GM12873 (cell line): ENCODE data around the gene ZNF283.
A peak's percentile ranks its signal among the peaks of the same experiment; 100 is the strongest.

ENCODE experiments used
- TF ChIP-seq, protein P1 (sequence below): IDR thresholded peaks from 2 replicates; pipeline ENCODE4 v1.5.1; 2012; ENCODE audit warnings: low read depth, mild to moderate bottlenecking, moderate library complexity, low read length, control low read depth; ENCODE audit not compliant: insufficient read depth; ENCODE audit errors: missing control alignments

The ZNF283 gene

GRCh38 chr19:43826787-43827754 lies at the start of gene ZNF283:
Gene ZNF283 (plus strand): TSS chr19:43827321. CDS start chr19:43833505, 6,184 bp downstream.
- TF ChIP-seq, protein P1, sequence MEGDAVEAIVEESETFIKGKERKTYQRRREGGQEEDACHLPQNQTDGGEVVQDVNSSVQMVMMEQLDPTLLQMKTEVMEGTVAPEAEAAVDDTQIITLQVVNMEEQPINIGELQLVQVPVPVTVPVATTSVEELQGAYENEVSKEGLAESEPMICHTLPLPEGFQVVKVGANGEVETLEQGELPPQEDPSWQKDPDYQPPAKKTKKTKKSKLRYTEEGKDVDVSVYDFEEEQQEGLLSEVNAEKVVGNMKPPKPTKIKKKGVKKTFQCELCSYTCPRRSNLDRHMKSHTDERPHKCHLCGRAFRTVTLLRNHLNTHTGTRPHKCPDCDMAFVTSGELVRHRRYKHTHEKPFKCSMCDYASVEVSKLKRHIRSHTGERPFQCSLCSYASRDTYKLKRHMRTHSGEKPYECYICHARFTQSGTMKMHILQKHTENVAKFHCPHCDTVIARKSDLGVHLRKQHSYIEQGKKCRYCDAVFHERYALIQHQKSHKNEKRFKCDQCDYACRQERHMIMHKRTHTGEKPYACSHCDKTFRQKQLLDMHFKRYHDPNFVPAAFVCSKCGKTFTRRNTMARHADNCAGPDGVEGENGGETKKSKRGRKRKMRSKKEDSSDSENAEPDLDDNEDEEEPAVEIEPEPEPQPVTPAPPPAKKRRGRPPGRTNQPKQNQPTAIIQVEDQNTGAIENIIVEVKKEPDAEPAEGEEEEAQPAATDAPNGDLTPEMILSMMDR, result no peak

- TF ChIP-seq, protein P1, result no peak
These were observed 48.5 kb upstream of the ZNF283 start for GRCh38 chr19:43778651-43779050.

DNA sequence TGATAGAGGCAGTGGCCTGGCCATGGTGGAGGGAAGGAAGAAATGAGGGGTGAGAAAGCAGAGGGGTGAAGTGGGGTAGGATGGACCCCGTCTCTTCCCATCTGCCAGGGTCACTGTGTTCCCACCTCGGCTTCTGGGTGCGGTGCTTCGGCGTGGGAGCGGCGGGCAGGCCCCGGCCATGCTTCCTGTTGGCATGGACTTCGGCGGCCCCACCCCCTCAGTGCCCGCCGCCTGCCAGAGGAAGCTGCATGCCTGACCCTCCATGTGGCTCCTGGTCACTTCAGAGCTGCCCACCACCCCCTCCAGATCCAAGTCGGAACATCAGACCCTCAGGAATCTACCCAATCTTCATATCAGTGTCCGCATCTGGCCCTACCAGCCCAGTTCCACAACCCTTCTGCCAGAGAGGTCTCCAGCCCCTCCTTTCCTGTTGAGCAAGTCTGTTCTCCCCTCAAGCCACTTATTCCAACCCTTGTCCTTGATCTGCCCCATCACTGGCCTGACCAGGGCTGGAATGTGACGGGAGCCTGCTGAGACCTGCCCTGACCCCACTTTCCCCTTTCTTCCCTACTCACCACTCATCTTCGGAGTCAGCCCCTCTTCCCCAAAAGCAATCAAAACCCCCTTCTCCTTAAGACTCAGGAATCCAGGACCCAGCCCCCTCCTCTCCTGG lies 47.8 kb upstream of the ZNF283 start:
- TF ChIP-seq, protein P1, result no peak

- TF ChIP-seq, protein P1, result peak; percentile 58
These were observed 47.3 kb upstream of the ZNF283 start for GRCh38 chr19:43779820-43780219.

DNA sequence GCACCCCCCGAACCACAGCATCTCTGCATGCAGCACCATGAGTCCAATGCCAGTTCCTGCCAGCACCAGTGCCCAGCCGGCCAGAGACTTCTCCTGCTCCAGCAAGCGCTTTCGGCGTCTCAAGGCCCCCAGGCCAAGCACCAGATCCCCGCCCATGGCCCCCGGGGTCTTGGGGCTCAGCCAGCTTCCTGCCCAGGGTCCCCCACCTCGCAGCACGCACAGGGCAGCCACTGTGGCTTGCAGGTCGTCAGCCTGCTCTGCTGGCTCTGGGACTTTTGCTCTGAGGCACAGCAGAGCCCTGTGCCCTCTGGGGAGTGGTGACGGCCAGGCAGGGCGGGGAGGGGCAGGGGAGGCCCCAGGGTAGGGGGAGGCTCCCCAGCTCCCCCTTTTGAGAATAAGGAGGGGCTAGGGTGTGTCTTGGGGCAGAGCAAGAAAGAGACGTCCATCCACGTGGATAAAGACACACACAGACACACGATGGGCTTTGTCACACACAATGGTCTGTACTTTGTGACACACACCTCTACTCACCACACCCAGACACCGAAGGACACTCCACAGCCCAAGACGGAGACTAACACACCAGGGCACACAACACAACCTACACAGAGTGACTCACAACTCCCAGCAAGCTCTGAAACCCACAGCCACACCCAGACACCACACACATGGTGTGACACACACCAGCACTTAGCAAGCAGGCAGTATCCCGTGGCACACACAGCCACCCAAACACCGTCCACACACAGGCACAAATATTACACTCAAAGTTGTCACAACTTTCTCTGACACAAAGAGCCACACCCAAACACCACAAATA lies 46.2 kb upstream of the ZNF283 start, which contains the start of gene KCNN4:
Gene KCNN4 (minus strand): TSS at position 268 of the 820 bp plus-strand sequence. CDS start 112 bp downstream, at position 156.
- TF ChIP-seq, protein P1, result no peak

DNA sequence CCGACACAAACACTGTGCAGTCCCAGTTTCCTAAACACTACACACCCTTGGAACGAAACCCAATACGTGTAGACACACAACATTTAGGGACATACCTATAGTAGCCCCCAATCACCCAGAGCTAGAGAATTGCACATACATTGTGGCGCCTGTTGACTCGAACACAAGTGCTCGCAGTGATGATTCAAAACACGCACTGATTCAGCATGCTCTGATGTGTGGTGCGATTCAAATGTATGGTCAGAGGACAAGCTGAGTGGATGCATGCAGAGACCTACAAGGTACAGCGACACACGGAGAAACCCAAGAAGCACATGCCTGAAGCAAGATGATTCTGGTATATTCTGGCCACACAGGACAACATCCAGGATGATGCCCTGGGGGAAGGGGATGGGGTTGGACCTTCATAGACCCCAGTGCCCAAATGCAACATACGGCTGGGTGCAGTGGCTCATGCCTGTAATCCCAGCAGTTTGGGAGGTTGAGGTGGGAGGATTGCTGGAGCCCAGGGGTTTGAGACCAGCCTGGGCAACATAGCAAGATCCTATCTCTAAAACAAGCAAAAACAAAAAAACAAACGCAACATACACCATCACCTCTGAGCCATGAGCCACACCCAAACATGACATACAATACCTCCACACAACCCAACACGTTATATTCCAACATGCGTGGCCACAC lies 45.4 kb upstream of the ZNF283 start:
- TF ChIP-seq, protein P1, result no peak
